ENCODE measurements around the gene HLA-DPA1.

DNA sequence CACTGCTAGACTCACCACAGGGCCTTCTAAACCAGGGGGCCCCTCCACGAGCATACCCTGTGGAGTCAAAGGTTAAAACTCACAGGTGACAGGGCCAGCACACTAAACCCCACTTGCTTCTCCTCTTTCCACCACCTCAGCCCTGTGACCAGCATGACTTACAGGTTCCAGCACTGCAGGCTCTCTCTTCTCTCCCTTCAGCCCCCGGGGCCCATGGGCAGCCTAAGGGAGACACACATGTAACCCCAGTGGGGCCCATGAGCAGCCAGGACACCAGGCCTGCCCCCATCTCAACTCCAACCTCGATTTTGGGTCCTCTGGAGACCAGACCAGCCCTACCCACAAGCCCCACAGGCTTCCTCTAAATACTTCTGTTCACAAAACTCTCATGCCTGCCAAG, 30.3 kb upstream of the HLA-DPA1 start:
- TF ChIP-seq, protein P1, sequence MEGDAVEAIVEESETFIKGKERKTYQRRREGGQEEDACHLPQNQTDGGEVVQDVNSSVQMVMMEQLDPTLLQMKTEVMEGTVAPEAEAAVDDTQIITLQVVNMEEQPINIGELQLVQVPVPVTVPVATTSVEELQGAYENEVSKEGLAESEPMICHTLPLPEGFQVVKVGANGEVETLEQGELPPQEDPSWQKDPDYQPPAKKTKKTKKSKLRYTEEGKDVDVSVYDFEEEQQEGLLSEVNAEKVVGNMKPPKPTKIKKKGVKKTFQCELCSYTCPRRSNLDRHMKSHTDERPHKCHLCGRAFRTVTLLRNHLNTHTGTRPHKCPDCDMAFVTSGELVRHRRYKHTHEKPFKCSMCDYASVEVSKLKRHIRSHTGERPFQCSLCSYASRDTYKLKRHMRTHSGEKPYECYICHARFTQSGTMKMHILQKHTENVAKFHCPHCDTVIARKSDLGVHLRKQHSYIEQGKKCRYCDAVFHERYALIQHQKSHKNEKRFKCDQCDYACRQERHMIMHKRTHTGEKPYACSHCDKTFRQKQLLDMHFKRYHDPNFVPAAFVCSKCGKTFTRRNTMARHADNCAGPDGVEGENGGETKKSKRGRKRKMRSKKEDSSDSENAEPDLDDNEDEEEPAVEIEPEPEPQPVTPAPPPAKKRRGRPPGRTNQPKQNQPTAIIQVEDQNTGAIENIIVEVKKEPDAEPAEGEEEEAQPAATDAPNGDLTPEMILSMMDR (IDR thresholded peaks at IDR 0.05) = no peak
- no peak for TF ChIP-seq POLR2A (IDR thresholded peaks at IDR 0.05)

All from Peyer's patch (tissue), 4 donors.